NCI-H2196 (cell line): Measurements from ENCODE around the gene EME2.

Experiments
- DNase-seq: peaks from one replicate; lab custom pipeline; 2025; ENCODE audit not compliant: unreplicated experiment; lab: John Stamatoyannopoulos, UW

EME2 gene

DNA sequence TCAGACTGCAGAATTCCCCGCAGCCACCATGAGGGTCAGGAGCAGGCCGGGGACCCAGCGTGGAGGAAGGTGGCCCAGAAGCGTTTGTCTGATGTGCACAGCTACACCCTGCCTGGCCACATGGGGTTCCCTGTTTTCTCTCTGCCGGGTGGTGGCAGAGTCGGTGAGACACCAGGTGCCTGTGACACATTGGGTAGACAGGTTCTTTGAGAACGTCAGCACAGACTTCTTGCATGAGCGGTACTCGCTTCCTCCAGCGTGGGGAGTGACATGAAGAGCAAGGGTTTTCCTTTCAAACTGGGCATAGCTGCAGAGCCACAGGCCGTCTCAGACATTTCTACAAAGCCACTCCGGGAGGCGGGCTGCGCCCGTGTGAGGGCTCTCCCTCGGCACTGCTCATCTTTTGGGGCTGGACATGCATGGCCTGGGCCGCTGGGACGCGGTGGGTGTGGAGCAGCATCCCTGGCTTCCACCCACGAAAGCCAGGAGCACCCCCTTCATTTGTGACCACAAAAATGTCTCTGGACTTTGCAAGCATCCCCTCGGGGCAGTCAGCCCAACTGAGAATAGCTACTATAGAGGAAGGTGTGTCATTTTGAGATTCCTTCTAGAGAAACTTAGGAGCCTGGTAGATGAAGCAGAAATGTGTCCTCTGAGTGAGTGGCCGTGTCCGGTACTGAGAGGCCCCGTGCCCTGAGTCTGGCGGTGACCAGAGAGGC, 27.3 kb upstream of the EME2 start:
- DNase-seq, result no peak

DNA sequence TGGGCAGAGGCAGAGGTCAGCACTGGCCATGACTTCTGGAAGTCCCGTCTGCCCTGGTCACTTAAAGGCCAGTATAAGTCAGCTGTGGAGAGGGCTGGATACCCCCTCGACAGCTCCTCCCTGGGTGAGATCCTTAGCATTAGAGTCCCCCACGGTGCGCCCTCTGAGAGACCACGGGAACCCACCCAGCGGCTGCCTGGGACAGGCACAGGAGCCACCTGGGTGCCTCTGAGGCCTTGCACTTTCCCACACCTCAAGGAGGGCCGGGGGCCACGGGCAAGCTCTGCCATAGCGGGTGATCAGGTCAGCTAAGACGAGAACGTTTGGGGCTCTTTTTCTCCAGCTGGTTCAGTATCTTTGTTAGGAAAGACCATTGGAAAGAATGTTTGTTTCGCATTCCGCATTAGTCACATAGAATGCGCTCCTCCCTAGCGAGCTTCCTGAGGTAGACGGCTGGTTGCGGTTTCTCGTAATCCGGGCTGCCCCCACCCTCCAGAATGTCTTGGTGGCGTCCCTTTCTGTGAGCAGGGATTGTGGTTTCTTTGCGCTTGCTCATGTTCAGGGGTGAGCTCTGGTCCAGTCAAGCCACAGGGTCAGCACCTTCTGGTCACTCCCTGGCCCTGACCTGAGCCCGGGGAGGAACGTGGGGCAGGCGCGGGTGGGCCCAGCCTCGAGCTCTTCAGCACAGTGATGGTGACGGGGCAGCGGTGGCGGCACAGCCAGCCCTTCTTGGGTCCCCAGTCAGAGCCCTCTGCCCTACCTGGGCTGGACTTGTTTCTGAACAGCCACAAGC, 26.5 kb upstream of the EME2 start:
- DNase-seq, result no peak

DNA sequence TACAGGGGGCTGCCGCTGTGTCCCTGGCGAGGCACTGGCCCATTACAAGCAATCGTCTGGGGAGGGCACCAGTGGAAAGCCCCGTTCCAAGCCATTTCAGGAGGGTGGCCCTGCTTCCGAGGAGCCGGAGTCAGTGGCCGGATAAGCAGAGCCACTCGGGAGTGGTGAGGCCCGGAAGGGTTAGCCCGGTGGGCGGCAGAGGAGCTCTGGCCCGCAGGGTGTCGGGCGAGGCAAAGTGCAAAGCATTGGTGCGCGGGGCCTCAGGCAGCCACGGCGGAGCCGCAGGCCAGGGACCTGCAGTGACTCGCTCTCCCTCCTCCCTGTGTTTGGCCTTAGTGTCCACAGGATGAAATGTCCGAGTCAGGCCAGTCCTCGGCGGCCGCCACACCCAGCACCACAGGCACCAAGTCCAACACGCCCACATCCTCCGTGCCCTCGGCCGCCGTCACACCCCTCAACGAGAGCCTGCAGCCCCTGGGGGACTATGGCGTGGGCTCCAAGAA, 25.9 kb upstream of the EME2 start:
- no peak for DNase-seq

- DNase-seq, result no peak
These were observed 24.7 kb upstream of the EME2 start for GRCh38 chr16:1747934-1748333.

- DNase-seq, result no peak
These were observed 23.2 kb upstream of the EME2 start for GRCh38 chr16:1749152-1750117.

DNA sequence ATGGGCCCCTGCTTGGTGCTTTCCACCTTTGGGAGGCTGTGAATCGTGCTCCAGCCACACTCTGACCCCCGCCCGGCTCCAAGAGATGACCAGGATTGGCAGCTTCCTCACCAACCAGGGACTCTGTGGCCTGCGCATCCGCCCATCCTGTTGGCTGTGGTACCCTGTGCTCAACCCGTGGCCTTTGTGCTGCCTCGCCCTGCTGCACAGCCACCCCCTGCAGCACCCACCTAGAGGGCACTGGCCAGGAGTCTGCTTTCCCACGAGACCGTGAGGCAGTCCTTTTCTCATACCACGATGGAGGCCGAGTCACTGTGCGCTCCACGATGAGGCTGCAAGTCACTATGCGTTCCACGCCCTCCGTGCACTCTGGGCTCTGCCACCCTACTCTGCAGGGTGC, 20.7 kb upstream of the EME2 start:
- DNase-seq, result no peak

- DNase-seq, result no peak
These were observed 19.8 kb upstream of the EME2 start for GRCh38 chr16:1752853-1753252.

GRCh38 chr16:1754204-1754603, 18.4 kb upstream of the EME2 start:
- DNase-seq, result no peak

DNA sequence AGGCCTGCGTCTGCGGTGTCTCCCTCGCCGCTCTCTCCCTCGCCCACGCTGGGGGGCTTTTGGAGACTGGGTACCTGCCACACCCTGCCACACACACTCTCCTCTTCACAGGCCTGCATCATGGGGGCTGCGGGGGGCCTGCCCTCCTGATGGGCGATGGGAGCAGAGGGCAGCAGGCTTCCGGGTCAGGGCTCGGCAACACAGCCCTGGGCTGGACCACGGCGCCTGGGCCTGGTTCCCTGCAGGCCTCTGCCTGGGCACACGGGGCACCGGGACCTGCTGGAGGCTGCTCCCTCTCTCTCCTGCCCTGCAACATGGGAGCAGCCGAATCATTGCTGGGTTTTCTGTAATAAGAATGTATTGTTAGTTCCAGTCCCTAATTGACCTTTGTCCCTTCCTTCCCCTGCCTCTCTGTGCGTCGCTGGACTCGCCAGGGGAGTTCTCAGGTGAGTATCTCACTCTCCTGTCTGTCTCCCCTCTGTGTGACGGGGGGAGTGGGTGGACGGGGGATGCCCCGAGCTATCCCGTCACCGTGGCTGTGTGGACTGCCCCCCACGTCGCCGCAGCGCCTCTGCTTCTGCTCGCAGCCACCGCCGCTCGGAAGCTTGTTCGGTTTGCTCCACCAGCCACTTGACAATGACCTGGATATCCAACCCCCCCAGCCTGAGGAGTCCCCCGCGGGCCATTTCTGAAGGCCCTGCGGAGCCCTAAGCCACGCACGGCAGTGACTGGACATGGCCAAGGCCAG, 14.7 kb upstream of the EME2 start:
- no peak for DNase-seq

GRCh38 chr16:1758923-1759322, 13.7 kb upstream of the EME2 start:
- no peak for DNase-seq

GRCh38 chr16:1759511-1759910, 13.1 kb upstream of the EME2 start:
- no peak for DNase-seq

DNA sequence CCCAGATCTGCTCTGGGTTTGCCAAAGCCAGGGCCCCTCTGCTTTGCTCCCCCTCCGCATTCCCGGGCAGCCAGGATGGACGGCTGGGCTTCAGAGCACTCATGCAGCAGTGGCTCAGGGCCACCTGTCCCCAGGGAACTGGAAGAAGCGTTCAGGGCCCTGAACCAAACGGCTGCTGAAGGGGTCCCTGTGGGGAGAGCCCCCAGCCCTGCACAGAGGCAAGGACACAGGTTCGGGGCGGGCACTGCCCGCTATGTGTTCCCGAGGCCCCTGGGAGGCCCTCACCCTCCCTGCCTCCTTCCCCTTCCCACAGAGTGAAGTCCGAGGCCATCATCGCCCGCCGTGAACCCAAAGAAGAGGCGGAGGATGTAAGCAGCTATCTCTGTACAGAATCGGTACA, 11.7 kb upstream of the EME2 start:
- DNase-seq, result no peak

- no peak for DNase-seq
These were observed 10.9 kb upstream of the EME2 start for GRCh38 chr16:1761751-1762150.

DNA sequence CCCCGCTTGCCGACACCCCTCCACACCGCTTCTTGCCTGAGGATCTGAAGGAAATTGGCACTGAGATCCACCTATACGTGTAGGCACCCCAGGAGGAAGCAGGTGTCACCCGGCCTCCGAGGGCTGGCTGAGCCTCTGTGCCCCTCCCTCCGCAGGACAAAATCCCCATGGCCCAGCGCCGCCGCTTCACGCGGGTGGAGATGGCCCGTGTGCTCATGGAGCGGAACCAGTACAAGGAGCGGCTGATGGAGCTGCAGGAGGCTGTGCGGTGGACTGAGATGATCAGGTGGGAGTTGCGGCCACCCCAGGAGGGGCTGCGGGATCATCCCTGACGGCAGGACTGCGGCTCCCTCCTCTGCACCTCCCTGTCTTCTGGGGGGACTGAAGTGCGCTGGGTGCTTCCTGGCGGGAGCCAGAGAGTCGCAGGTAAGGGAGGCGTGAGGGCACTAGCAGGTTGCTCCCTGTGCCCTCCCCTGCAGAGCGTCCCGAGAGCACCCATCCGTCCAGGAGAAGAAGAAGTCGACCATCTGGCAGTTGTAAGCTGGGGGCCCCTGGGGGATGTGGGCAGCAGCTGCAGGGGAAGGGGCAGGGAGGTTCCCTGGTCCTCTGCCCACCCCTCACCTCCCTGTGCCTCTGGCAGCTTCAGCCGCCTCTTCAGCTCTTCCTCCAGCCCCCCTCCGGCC, 10.3 kb upstream of the EME2 start:
- DNase-seq, result no peak

DNA sequence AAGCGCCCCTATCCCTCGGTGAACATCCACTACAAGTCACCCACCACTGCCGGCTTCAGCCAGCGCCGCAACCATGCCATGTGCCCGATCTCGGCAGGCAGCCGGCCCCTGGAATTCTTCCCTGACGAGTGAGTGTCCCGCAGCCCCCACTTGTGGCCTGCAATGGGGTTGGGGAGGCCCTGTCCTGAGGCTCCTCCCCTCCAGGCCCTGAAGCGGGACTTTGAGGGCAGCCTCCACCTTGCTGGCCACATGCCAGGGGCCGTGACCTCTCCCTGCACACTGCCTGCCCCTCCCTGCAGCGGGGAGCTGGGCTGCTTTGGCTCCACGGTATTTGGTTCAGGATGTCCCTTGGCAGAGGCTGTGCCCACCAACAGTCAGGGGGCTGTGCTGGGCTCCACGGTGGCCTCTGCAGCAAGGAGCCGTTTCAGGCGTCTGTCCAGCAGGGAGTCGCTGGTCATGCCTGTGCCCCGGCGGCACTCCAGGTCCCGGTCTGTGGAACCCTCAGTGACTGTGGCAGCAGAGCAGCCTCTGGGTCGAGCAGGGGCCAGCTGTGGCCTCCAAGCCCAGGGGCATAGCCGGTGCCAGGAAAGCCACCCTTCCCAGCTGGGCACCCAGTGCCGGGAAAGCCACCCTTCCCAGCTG, 9.6 kb upstream of the EME2 start:
- no peak for DNase-seq

- DNase-seq, result no peak
These were observed 8.8 kb upstream of the EME2 start for GRCh38 chr16:1763521-1764511.

GRCh38 chr16:1764971-1765370, 7.6 kb upstream of the EME2 start:
- DNase-seq, result no peak

DNA sequence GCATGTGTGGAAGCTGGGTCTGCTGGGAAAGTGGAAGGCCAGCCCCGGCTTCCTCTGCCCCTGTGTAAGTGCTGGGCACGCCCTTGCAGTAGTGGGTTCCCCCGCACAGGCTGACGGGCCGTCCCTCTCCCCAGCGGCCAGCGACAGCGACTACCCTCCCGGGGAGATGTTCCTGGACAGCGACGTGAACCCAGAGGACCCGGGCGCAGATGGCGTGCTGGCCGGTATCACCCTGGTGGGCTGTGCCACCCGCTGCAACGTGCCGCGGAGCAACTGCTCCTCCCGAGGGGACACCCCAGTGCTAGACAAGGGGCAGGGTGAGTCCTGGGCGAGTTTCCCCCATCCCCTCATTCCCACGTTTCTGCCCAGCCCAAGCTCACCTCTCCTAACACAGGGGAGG, 6.8 kb upstream of the EME2 start:
- no peak for DNase-seq
